ENCODE data around the gene MMP7.
"Not testable (repeated sequence)": the region's sequence is repeated elsewhere in the genome, so short reads cannot be mapped to it uniquely, and the experiment has no call there.

The MMP7 gene

GRCh38 chr11:102534261-102534872, 3.8 kb upstream of the MMP7 start:
- DNase-seq = peak; percentile 21

GRCh38 chr11:102528618-102529017, 1.9 kb downstream of the MMP7 start:
- no peak for DNase-seq

- no peak for DNase-seq
These were observed 2.9 kb downstream of the MMP7 start for GRCh38 chr11:102527684-102528083.

- DNase-seq = no peak
These were observed 3.5 kb downstream of the MMP7 start for GRCh38 chr11:102527041-102527440.

- DNase-seq = no peak
These were observed 6.7 kb downstream of the MMP7 start for GRCh38 chr11:102523887-102524286.

GRCh38 chr11:102523189-102523570, 7.4 kb downstream of the MMP7 start:
- DNase-seq = no peak

GRCh38 chr11:102522312-102523188, 8.0 kb downstream of the MMP7 start:
- no peak for DNase-seq

- DNase-seq = no peak
These were observed 9.4 kb downstream of the MMP7 start for GRCh38 chr11:102521121-102521520.

GRCh38 chr11:102520514-102520913, 10.0 kb downstream of the MMP7 start:
- no peak for DNase-seq

GRCh38 chr11:102518296-102519094, 12.1 kb downstream of the MMP7 start:
- no peak for DNase-seq

- no peak for DNase-seq
These were observed 12.9 kb downstream of the MMP7 start for GRCh38 chr11:102517670-102518069.

GRCh38 chr11:102516179-102516578, 14.4 kb downstream of the MMP7 start:
- no peak for DNase-seq

GRCh38 chr11:102513869-102514268, 16.7 kb downstream of the MMP7 start:
- no peak for DNase-seq

GRCh38 chr11:102510439-102511135, 20.0 kb downstream of the MMP7 start:
- DNase-seq = peak; percentile 30

- DNase-seq = not testable (repeated sequence)
These were observed 27.7 kb downstream of the MMP7 start for GRCh38 chr11:102502831-102503230.

- no peak for DNase-seq
These were observed 29.7 kb downstream of the MMP7 start for GRCh38 chr11:102500829-102501228.

GRCh38 chr11:102499931-102500330, 30.6 kb downstream of the MMP7 start:
- DNase-seq = no peak

- DNase-seq = no peak
These were observed 31.4 kb downstream of the MMP7 start for GRCh38 chr11:102499151-102499550.

- DNase-seq = no peak
These were observed 33.5 kb downstream of the MMP7 start for GRCh38 chr11:102497061-102497460.

- peak; percentile 93 for DNase-seq
These were observed 35.1 kb downstream of the MMP7 start for GRCh38 chr11:102495161-102496042.

GRCh38 chr11:102494216-102494615, 36.3 kb downstream of the MMP7 start:
- peak; percentile 69 for DNase-seq

GRCh38 chr11:102493524-102493923, 37.0 kb downstream of the MMP7 start:
- no peak for DNase-seq

All from DMS53 (cell line).